DLD1 (cell line): Measurements from ENCODE around the gene KCMF1.

Experiments used
- in situ Hi-C: cut with HindIII; loops from 2 replicates; pipeline ENCODE4 v1.10.0; 2017; ENCODE audit warnings: low sequenced_read_pairs

The KCMF1 gene

GRCh38 chr2:84972932-84973331 lies 2.0 kb downstream of the KCMF1 start:
- in situ Hi-C loops = loop anchor here (10.0 kb wide), 1 partner anchor 68 kb away; the partner anchor contains the start of gene TMSB10

- in situ Hi-C loops = no loop called here
These were observed 9.5 kb downstream of the KCMF1 start for GRCh38 chr2:84980263-84980983.

GRCh38 chr2:84986018-84986417 lies 15.1 kb downstream of the KCMF1 start:
- in situ Hi-C loops = no loop called here

- in situ Hi-C loops = no loop called here
These were observed 18.5 kb downstream of the KCMF1 start for GRCh38 chr2:84989422-84989821.

- in situ Hi-C loops = no loop called here
These were observed 19.0 kb downstream of the KCMF1 start for GRCh38 chr2:84989927-84990326.

GRCh38 chr2:84991404-84992160 lies 20.6 kb downstream of the KCMF1 start:
- in situ Hi-C loops = no loop called here

- in situ Hi-C loops = no loop called here
These were observed 24.9 kb downstream of the KCMF1 start for GRCh38 chr2:84995826-84996225.

GRCh38 chr2:84996909-84997308 lies 25.9 kb downstream of the KCMF1 start:
- in situ Hi-C loops = no loop called here

GRCh38 chr2:84999553-84999955 lies 28.6 kb downstream of the KCMF1 start:
- in situ Hi-C loops = no loop called here

- in situ Hi-C loops = no loop called here
These were observed 30.6 kb downstream of the KCMF1 start for GRCh38 chr2:85001595-85001994.

GRCh38 chr2:85002534-85002933 lies 31.6 kb downstream of the KCMF1 start:
- in situ Hi-C loops = no loop called here

GRCh38 chr2:85008252-85008651 lies 37.3 kb downstream of the KCMF1 start:
- in situ Hi-C loops = no loop called here

GRCh38 chr2:85009019-85009618 lies 38.2 kb downstream of the KCMF1 start:
- in situ Hi-C loops = no loop called here

GRCh38 chr2:85010404-85010803 lies 39.4 kb downstream of the KCMF1 start:
- in situ Hi-C loops = no loop called here

GRCh38 chr2:85011098-85011497 lies 40.1 kb downstream of the KCMF1 start:
- in situ Hi-C loops = no loop called here

GRCh38 chr2:85011747-85012146 lies 40.8 kb downstream of the KCMF1 start:
- in situ Hi-C loops = no loop called here

- in situ Hi-C loops = no loop called here
These were observed 41.5 kb downstream of the KCMF1 start for GRCh38 chr2:85012431-85012830.

GRCh38 chr2:85012855-85013254 lies 41.9 kb downstream of the KCMF1 start:
- in situ Hi-C loops = no loop called here

- in situ Hi-C loops = no loop called here
These were observed 44.8 kb downstream of the KCMF1 start for GRCh38 chr2:85015653-85016360.

GRCh38 chr2:85016446-85016845 lies 45.5 kb downstream of the KCMF1 start:
- in situ Hi-C loops = no loop called here

- in situ Hi-C loops = no loop called here
These were observed 46.6 kb downstream of the KCMF1 start for GRCh38 chr2:85017411-85018048.
